Naive thymus-derived CD4-positive, alpha-beta T cell (primary cell): ENCODE measurements around the gene SIK3. TPM values are rescaled to one million over a fixed set of nuclear protein-coding genes. Genes with fewer than 3 reads are reported as not detected.
"Not testable (repeated sequence)": the region's sequence is repeated elsewhere in the genome, so short reads cannot be mapped to it uniquely, and the experiment has no call there.

ENCODE experiments used
- ATAC-seq: fragments of 150-1000 bp; cut with Tn5 transposase; 2 replicates; pipeline ENCODE4 v1.10.0; 2021; ENCODE audit warnings: mild to moderate bottlenecking, moderate library complexity
- CTCF ChIA-PET: fragments of 350-600 bp; sonication (Branson Sonifier 250); formaldehyde crosslinking; loops from one replicate; lab custom pipeline; 2021; ENCODE audit warnings: antibody characterized with exemption; lab: Charles Lee
- POLR2A ChIA-PET: fragments of 350-600 bp; sonication (Branson Sonifier 250); formaldehyde crosslinking; loops from one replicate; lab custom pipeline; 2021; ENCODE audit warnings: antibody characterized with exemption, inconsistent platforms; lab: Charles Lee
- DNase-seq, 9 donors: peaks; one replicate each; pipeline versions ENCODE4 v3.0.0 to v3.0.0-alpha.2; 2020 to 2022; ENCODE audit warnings: mixed read lengths in 1 of 9
- H3K27ac ChIP-seq: one replicate; pipeline ENCODE4 v1.7.0; 2013; ENCODE audit warnings: mild to moderate bottlenecking, low read depth, low read length, moderate library complexity
- H3K27me3 ChIP-seq, 2 donors: one replicate each; pipeline ENCODE4 v1.7.0; 2013; ENCODE audit warnings: low read length in 2 of 2, mild to moderate bottlenecking in 2 of 2, moderate library complexity in 2 of 2; ENCODE audit not compliant: control insufficient read depth in 2 of 2, insufficient read depth in 2 of 2
- H3K36me3 ChIP-seq, 3 experiments: 1 replicate in 2 of 3; 2 replicates in 1 of 3; pipeline ENCODE4 v1.7.0; 2013; ENCODE audit warnings: low read length in 3 of 3, mild to moderate bottlenecking in 3 of 3, moderate library complexity in 1 of 3; ENCODE audit not compliant: insufficient read depth in 3 of 3, control insufficient read depth in 2 of 3
- H3K4me1 ChIP-seq, 2 donors: one replicate each; pipeline ENCODE4 v1.7.0; 2013; ENCODE audit warnings: low read length in 2 of 2, mild to moderate bottlenecking in 2 of 2, moderate library complexity in 1 of 2; ENCODE audit not compliant: control insufficient read depth in 2 of 2, insufficient read depth in 2 of 2
- H3K4me3 ChIP-seq: 2 replicates; pipeline ENCODE4 v1.7.0; 2013; ENCODE audit warnings: mild to moderate bottlenecking, low read length
- H3K9me3 ChIP-seq, 3 experiments: 1 replicate in 2 of 3; 2 replicates in 1 of 3; pipeline ENCODE4 v1.7.0; 2013; ENCODE audit warnings: low read length in 3 of 3; ENCODE audit not compliant: control insufficient read depth in 2 of 3
- H3K27ac Mint-ChIP-seq, 9 donors: one replicate each; pipeline ENCODE4 v1.8.0; 2020 to 2022; ENCODE audit warnings: mixed read lengths in 9 of 9, mild to moderate bottlenecking in 8 of 9, moderate library complexity in 5 of 9, inconsistent platforms in 2 of 9
- H3K27me3 Mint-ChIP-seq, 5 donors: one replicate each; pipeline ENCODE4 v1.8.0; 2021 to 2022; ENCODE audit warnings: mixed read lengths in 5 of 5, mild to moderate bottlenecking in 1 of 5
- H3K36me3 Mint-ChIP-seq, 5 donors: one replicate each; pipeline ENCODE4 v1.8.0; 2020 to 2022; ENCODE audit warnings: mixed read lengths in 5 of 5, mild to moderate bottlenecking in 3 of 5, inconsistent platforms in 1 of 5
- H3K4me1 Mint-ChIP-seq, 7 donors: one replicate each; pipeline ENCODE4 v1.8.0; 2020 to 2022; ENCODE audit warnings: mixed read lengths in 7 of 7, mild to moderate bottlenecking in 3 of 7, inconsistent platforms in 1 of 7
- H3K4me3 Mint-ChIP-seq, 10 donors: one replicate each; pipeline ENCODE4 v1.8.0; 2020 to 2022; ENCODE audit warnings: mild to moderate bottlenecking in 10 of 10, mixed read lengths in 10 of 10, moderate library complexity in 6 of 10, inconsistent platforms in 2 of 10
- H3K9me3 Mint-ChIP-seq, 11 donors: one replicate each; pipeline ENCODE4 v1.8.0; 2020 to 2022; ENCODE audit warnings: mixed read lengths in 11 of 11, mild to moderate bottlenecking in 4 of 11, inconsistent platforms in 1 of 11, moderate library complexity in 1 of 11
- intact Hi-C, 2 donors: fragments of 100-400 bp; cut with micrococcal nuclease; formaldehyde crosslinking; loops; one replicate each; pipeline ENCODE4 v1.15.1; 2023
- polyA plus RNA-seq, 2 donors: library from polyadenylated mRNA; unstranded; fragments of 300-500 nt; fragmentation: Illumina TruSeq; gene quantifications; one replicate each; pipeline ENCODE4 v1.2.3, GENCODE V29; 2021
- total RNA-seq, 6 experiments: library from RNA in 5 of 6; stranded (reverse) in 5 of 6; gene quantifications; 1 replicate in 5 of 6; 2 replicates in 1 of 6; pipeline ENCODE4 v1.2.3 and lab custom pipeline; 2021 to 2026

Gene SIK3
- total and polyA plus RNA-seq, 7 experiments from 2014 or later: 13.3 to 85.2 (median 64.4) TPM

DNA sequence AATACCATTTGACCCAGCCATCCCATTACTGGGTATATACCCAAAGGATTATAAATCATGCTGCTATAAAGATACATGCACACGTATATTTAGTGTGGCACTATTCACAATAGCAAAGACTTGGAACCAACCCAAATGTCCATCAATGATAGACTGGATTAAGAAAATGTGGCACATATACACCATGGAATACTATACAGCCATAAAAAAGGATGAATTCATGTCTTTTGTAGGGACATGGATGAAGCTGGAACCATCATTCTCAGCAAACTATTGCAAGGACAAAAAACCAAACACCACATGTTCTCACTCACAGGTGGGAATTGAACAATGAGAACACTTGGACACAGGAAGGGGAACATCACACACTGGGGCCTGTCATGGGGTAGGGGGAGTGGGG is 14.7 kb upstream of the SIK3 start:
- H3K4me3 Mint-ChIP-seq, H3K27ac ChIP-seq, DNase-seq, H3K36me3 Mint-ChIP-seq, H3K27me3 Mint-ChIP-seq, H3K27ac Mint-ChIP-seq, H3K27me3 ChIP-seq, ATAC-seq, POLR2A ChIA-PET, intact Hi-C loops, H3K4me3 ChIP-seq, CTCF ChIA-PET, H3K36me3 ChIP-seq, H3K4me1 ChIP-seq, H3K9me3 Mint-ChIP-seq, H3K9me3 ChIP-seq, H3K4me1 Mint-ChIP-seq: not testable (repeated sequence)

DNA sequence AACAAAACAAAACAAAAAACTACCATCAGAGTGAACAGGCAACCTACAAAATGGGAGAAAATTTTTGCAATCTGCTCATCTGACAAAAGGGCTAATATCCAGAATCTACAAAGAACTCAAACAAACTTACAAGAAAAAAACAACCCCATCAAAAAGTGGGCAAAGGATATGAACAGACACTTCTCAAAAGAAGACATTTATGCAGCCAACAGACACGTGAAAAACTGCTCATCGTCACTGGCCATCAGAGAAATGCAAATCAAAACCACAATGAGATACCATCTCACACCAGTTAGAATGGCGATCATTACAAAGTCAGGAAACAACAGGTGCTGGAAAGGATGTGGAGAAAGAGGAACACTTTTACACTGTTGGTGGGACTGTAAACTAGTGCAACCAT is 14.3 kb upstream of the SIK3 start:
- H3K36me3 ChIP-seq, H3K27ac ChIP-seq, intact Hi-C loops, H3K4me1 Mint-ChIP-seq, DNase-seq, POLR2A ChIA-PET, H3K27ac Mint-ChIP-seq, ATAC-seq, H3K9me3 ChIP-seq, H3K4me3 Mint-ChIP-seq, H3K4me3 ChIP-seq, H3K4me1 ChIP-seq, H3K27me3 ChIP-seq, H3K36me3 Mint-ChIP-seq, H3K9me3 Mint-ChIP-seq, CTCF ChIA-PET, H3K27me3 Mint-ChIP-seq: not testable (repeated sequence)

DNA sequence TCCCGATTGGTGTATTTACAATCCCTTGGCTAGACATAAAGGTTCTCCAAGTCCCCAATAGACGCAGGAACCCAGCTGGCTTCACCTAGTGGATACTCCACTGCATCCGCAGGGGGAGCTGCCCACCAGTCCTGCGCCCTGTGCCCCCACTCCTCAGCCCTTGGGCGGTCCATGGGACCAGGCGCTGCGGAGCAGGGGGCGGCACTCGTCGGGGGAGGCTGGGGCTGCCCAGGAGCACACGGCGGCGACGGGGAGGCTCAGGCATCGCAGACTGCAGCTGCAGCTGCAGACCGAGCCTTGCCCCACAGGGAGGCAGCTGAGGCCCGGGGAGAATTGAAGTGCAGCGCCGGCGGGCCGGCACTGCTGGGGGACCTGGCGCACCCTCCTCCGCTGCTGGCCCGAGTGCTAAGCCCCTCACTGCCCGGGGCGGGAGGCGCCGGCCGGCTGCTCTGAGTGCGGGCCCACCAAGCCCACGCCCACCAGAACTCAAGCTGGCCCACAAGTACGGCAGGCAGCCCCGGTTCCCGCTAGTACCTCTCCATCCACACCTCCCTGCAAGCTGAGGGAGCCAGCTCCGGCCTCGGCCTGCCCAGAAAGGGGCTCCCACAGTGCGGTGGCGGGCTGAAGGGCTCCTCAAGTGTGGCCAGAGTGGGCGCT is 12.2 kb upstream of the SIK3 start:
- H3K9me3 ChIP-seq: no peaks in the 10 kb centered on the region
- intact Hi-C loops: no loop called here
- ChIA-PET CTCF (interaction anchor here (0.7 to 1.4 kb wide), 2 partner anchors 37 to 116 kb away, joined by 3 to 5 read pairs; no protein-coding TSS in a partner anchor), POLR2A (interaction anchor here (0.8 to 1.5 kb wide), 2 partner anchors 12 to 34 kb away, joined by 3 to 4 read pairs; partner anchors contain the start of gene PAFAH1B2)
- no peaks in the 10 kb centered on the region for H3K36me3 Mint-ChIP-seq
- no peaks in the 10 kb centered on the region for H3K4me1 ChIP-seq
- peaks cover 0 to 7% (median 0%) of the 10 kb centered on the region in 5 donors for H3K27me3 Mint-ChIP-seq
- no peak overlapping the region for H3K27ac ChIP-seq
- ATAC-seq (no peak), DNase-seq (no peak)
- H3K9me3 Mint-ChIP-seq: peaks cover 0 to 4% (median 0%) of the 10 kb centered on the region in 11 donors
- no peak overlapping the region for H3K4me3 ChIP-seq
- no peak overlapping the region for H3K27ac Mint-ChIP-seq
- no peak overlapping the region for H3K4me3 Mint-ChIP-seq
- no peaks in the 10 kb centered on the region for H3K27me3 ChIP-seq
- no peaks in the 10 kb centered on the region for H3K36me3 ChIP-seq
- H3K4me1 Mint-ChIP-seq: peaks cover 0 to 5% (median 0%) of the 10 kb centered on the region in 7 donors

DNA sequence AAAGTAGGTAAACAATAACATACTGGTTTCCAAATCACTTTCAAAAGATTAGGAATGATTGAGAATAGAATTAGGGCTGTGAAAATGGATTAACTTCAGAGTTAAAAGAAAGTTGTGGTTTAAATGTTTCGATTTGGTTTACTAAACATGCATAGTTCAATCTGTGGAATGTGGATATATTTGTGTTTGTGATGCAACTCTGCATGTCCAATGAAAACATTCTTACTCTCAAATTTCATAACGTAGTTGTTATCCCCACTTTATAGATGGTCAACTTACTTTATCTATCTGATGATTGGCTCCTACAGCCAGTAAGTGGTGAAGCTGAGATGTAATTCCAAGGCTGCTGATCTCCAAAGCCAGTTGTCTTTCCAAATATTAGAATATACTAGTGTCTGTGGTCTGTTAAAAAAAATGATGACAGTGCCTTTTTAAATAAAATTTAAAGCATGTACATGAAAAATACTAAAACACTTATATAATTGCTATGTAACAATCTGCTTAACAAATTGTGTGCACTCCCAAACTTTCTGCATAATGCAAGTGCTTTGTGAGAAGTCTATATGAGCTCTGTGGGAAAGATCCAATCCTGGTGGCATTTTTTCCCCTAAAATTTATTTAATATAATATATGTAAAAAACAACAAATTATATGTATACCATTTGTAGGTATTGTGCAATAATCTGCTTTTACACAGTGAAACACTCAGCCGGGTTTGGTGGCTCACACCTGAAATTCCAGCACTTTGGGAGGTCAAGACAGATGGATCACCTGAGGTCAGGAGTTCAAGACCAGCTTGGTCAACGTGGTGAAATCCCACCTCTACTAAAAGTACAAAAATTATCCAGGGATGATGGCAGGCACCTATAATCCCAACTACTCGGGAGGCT is 9.7 kb upstream of the SIK3 start:
- Histone ChIP-seq H3K4me3 (no peak overlapping the region), H3K4me1 (no peaks in the 10 kb centered on the region), H3K9me3 (no peaks in the 10 kb centered on the region), H3K27ac (no peak overlapping the region), H3K36me3 (no peaks in the 10 kb centered on the region), H3K27me3 (no peaks in the 10 kb centered on the region)
- H3K36me3 Mint-ChIP-seq: no peaks in the 10 kb centered on the region
- intact Hi-C loops: loop anchor here in 1 of 2 donors (2.0 kb wide), 1 partner anchor 119 kb away; no protein-coding TSS in a partner anchor
- H3K4me1 Mint-ChIP-seq: peaks cover 0 to 5% (median 0%) of the 10 kb centered on the region in 7 donors
- no peak overlapping the region for H3K27ac Mint-ChIP-seq
- CTCF ChIA-PET: interaction anchor here (0.6 to 2.1 kb wide), 5 partner anchors 34 to 314 kb away, joined by 3 to 11 read pairs (median 3); no protein-coding TSS in a partner anchor
- POLR2A ChIA-PET: no interaction called here
- peaks cover 0 to 4% (median 0%) of the 10 kb centered on the region in 11 donors for H3K9me3 Mint-ChIP-seq
- no peak overlapping the region for H3K4me3 Mint-ChIP-seq
- DNase-seq: no peak
- H3K27me3 Mint-ChIP-seq: peaks cover 0 to 5% (median 0%) of the 10 kb centered on the region in 5 donors
- ATAC-seq: no peak

DNA sequence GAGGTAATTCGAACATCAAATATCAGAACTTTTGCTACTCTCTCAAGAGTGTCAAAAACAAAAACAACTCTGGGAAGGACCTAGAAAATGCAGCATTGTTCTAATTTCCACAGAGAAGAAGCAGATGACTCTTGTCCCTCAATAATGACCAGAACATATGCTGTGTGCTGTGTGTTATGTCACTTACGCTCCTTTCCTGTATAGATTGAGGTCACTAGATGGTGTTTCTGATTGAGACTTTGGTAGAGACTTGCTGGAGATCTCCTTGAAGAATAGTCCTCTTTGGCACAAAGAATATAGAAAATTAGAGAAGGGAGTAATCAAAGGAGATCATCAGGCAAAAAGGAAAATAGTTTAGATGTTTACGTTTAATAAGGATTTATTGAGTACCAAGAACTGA is 2.3 kb upstream of the SIK3 start:
- Mint-ChIP-seq H3K27ac (peak overlapping the region in 8 of 9 donors; percentile 32 to 100 (median 96)), H3K27me3 (peaks cover 0 to 3% (median 0%) of the 10 kb centered on the region in 5 donors), H3K4me1 (peaks cover 17 to 39% (median 30%) of the 10 kb centered on the region in 7 donors), H3K4me3 (peak overlapping the region in 2 of 10 donors; percentile 37 to 44), H3K9me3 (peaks cover 0 to 5% (median 0%) of the 10 kb centered on the region in 11 donors), H3K36me3 (peaks cover 0 to 4% (median 0%) of the 10 kb centered on the region in 5 donors)
- CTCF ChIA-PET: interaction anchor here (0.6 to 1.7 kb wide), 2 partner anchors 111 to 221 kb away, joined by 4 to 10 read pairs; no protein-coding TSS in a partner anchor
- intact Hi-C loops: no loop called here
- Histone ChIP-seq H3K27me3 (no peaks in the 10 kb centered on the region), H3K27ac (no peak overlapping the region), H3K4me1 (peaks cover 14 to 20% of the 10 kb centered on the region in 2 donors), H3K36me3 (no peaks in the 10 kb centered on the region), H3K4me3 (no peak overlapping the region), H3K9me3 (no peaks in the 10 kb centered on the region)
- ATAC-seq (no peak), DNase-seq (no peak)
- POLR2A ChIA-PET: no interaction called here

DNA sequence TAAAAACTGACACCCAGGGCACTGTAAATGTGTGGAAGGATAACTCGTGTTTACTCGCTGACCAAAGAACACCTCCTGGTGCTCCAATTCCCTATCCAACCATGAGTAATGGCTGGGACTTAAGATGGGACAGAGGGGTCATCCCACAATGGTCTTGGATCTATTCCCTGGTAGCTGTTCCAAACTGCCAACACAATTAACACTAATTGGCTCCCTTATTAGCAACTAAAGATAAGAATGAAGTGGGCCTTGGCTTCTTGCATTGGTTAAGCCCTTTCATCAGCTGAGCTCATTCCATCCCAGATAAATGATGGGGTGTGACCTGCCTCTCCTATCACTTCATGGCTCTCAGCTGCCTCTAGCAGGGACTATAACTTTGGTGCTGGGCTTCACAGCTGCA is 1.5 kb upstream of the SIK3 start:
- Mint-ChIP-seq H3K36me3 (peaks cover 0 to 4% (median 0%) of the 10 kb centered on the region in 5 donors), H3K27ac (peak overlapping the region; percentile 93 to 100 (median 98)), H3K27me3 (peaks cover 0 to 3% (median 0%) of the 10 kb centered on the region in 5 donors), H3K4me3 (peak overlapping the region; percentile 58 to 95 (median 93)), H3K4me1 (peaks cover 25 to 47% (median 38%) of the 10 kb centered on the region in 7 donors), H3K9me3 (peaks cover 0 to 5% (median 0%) of the 10 kb centered on the region in 11 donors)
- no peaks in the 10 kb centered on the region for H3K27me3 ChIP-seq
- intact Hi-C loops: loop anchor here (2.0 to 5.0 kb wide), 5 partner anchors 43 to 327 kb away; partner anchors contain the start of genes APOA1 (in 1 of the 2), BUD13 (in 1 of the 2) and PAFAH1B2 (in 1 of the 2)
- peaks cover 18 to 29% of the 10 kb centered on the region in 2 donors for H3K4me1 ChIP-seq
- no peaks in the 10 kb centered on the region for H3K36me3 ChIP-seq
- CTCF ChIA-PET: interaction anchor here (0.7 to 1.7 kb wide), 3 partner anchors 174 to 220 kb away, joined by 3 to 10 read pairs (median 4); no protein-coding TSS in a partner anchor
- POLR2A ChIA-PET: interaction anchor here (1.4 to 3.9 kb wide), 4 partner anchors 9 to 327 kb away, joined by 4 to 40 read pairs (median 6); partner anchors contain the start of gene BUD13
- H3K4me3 ChIP-seq: no peak overlapping the region
- no peaks in the 10 kb centered on the region for H3K9me3 ChIP-seq
- no peak for ATAC-seq
- no peak for DNase-seq
- H3K27ac ChIP-seq: peak overlapping the region; percentile 94
